ENCODE data around the gene HNRNPA1. TPM values are rescaled to one million over a fixed set of nuclear protein-coding genes. Genes with fewer than 3 reads are reported as not detected.
"Not testable (repeated sequence)": the region's sequence is repeated elsewhere in the genome, so short reads cannot be mapped to it uniquely, and the experiment has no call there.

Gene HNRNPA1
- total RNA-seq, 1 experiment from 2014 or later, result 508 TPM

- no peak for DNase-seq (ENCODE audit: low spot score)
These were observed 18.4 kb downstream of the HNRNPA1 start for GRCh38 chr12:54298904-54299303.

GRCh38 chr12:54299515-54300224 is 19.1 kb downstream of the HNRNPA1 start:
- no peak for DNase-seq (ENCODE audit: low spot score)

GRCh38 chr12:54300225-54300731 is 19.8 kb downstream of the HNRNPA1 start:
- no peak for DNase-seq (ENCODE audit: low spot score)

- DNase-seq (ENCODE audit: low spot score), result peak; percentile 54
These were observed 20.4 kb downstream of the HNRNPA1 start, which contains the start of gene NFE2 for GRCh38 chr12:54300732-54301427. Gene NFE2, minus strand, starts transcription at chr12:54301015. Its CDS starts 5,767 bp downstream, at chr12:54295248.

- DNase-seq (ENCODE audit: low spot score), result no peak
These were observed 21.0 kb downstream of the HNRNPA1 start for GRCh38 chr12:54301428-54302048.

GRCh38 chr12:54303640-54304039 is 23.1 kb downstream of the HNRNPA1 start:
- DNase-seq (ENCODE audit: low spot score), result no peak

GRCh38 chr12:54304187-54304810 is 23.8 kb downstream of the HNRNPA1 start:
- DNase-seq (ENCODE audit: low spot score), result peak; percentile 55

GRCh38 chr12:54306925-54307741 is 26.6 kb downstream of the HNRNPA1 start:
- DNase-seq (ENCODE audit: low spot score), result peak; percentile 80

GRCh38 chr12:54311051-54311450 is 30.5 kb downstream of the HNRNPA1 start:
- DNase-seq (ENCODE audit: low spot score), result no peak

- DNase-seq (ENCODE audit: low spot score), result not testable (repeated sequence)
These were observed 31.8 kb downstream of the HNRNPA1 start for GRCh38 chr12:54312309-54312708.

- DNase-seq (ENCODE audit: low spot score), result no peak
These were observed 40.8 kb downstream of the HNRNPA1 start for GRCh38 chr12:54321363-54321762.

GRCh38 chr12:54324617-54325441 is 44.3 kb downstream of the HNRNPA1 start, which contains the start of gene COPZ1:
Gene COPZ1, plus strand, starts transcription at chr12:54325131. Its CDS starts 33 bp downstream, at chr12:54325164.
- DNase-seq (ENCODE audit: low spot score), result peak; percentile 99

GRCh38 chr12:54325442-54326109 is 45.0 kb downstream of the HNRNPA1 start:
- not testable (repeated sequence) for DNase-seq (ENCODE audit: low spot score)

GRCh38 chr12:54328595-54329337 is 48.2 kb downstream of the HNRNPA1 start:
- no peak for DNase-seq (ENCODE audit: low spot score)

- no peak for DNase-seq (ENCODE audit: low spot score)
These were observed 49.2 kb downstream of the HNRNPA1 start for GRCh38 chr12:54329759-54330158.

GRCh38 chr12:54330442-54330841 is 49.9 kb downstream of the HNRNPA1 start:
- DNase-seq (ENCODE audit: low spot score), result no peak

GRCh38 chr12:54331461-54331860 is 50.9 kb downstream of the HNRNPA1 start:
- no peak for DNase-seq (ENCODE audit: low spot score)

GRCh38 chr12:54333420-54334034 is 53.0 kb downstream of the HNRNPA1 start:
- DNase-seq (ENCODE audit: low spot score), result no peak
